Caki2 (cell line): Measurements from ENCODE around the gene ARHGAP29. TPM values are rescaled to one million over a fixed set of nuclear protein-coding genes. Genes with fewer than 3 reads are reported as not detected.

ENCODE experiments used
- DNase-seq: peaks from one replicate; pipeline ENCODE4 v3.0.0-alpha.2; 2015; ENCODE audit warnings: low read depth
- in situ Hi-C: cut with HindIII; loops from 2 replicates; pipeline ENCODE4 v1.10.0; 2016; ENCODE audit warnings: low sequenced_read_pairs, low pct_unique_long_range_greater_than_20kb, mixed read lengths
- total RNA-seq: library from RNA; depleted of rRNA; stranded (reverse); fragments of >200 nt; shearing (Covaris generic); gene quantifications from 2 replicates; pipeline ENCODE4 v1.2.3, GENCODE V29; 2014; ENCODE audit warnings: low replicate concordance

The ARHGAP29 gene
- total RNA-seq, 1 experiment from 2014 or later, result 31.9 TPM

- in situ Hi-C loops, result loop anchor here (10.0 kb wide), 1 partner anchor 80 kb away; no protein-coding TSS in a partner anchor
These were observed 7.4 kb upstream of the ARHGAP29 start for GRCh38 chr1:94244816-94245215.

DNA sequence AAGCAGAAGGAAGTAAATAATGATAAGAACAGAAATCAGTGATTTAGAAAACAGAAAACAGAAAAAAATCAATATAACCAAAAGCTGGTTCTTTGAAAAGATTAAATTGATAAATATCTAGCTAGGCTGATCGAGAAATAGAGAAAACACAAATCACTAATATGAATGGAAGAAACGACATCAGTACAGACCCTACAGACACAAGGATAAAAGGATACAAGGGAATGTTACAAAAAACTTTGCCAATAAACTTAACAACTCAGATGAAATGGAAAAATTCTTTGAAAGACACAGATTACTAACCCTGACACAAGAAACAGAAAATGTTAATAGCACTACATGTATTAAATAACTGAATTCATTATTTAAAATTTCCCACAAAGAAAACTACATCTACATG is 6.3 kb upstream of the ARHGAP29 start:
- in situ Hi-C loops, result loop anchor here (10.0 kb wide), 1 partner anchor 81 kb away; no protein-coding TSS in a partner anchor
- peak; percentile 30 for DNase-seq

More at GRCh38 chr1:94244816-94245215, 7.4 kb upstream of the ARHGAP29 start:
- peak; percentile 33 for DNase-seq

GRCh38 chr1:94240822-94241221 is 3.4 kb upstream of the ARHGAP29 start:
- DNase-seq, result no peak
- in situ Hi-C loops, result loop anchor here (10.0 kb wide), 1 partner anchor 84 kb away; no protein-coding TSS in a partner anchor

DNA sequence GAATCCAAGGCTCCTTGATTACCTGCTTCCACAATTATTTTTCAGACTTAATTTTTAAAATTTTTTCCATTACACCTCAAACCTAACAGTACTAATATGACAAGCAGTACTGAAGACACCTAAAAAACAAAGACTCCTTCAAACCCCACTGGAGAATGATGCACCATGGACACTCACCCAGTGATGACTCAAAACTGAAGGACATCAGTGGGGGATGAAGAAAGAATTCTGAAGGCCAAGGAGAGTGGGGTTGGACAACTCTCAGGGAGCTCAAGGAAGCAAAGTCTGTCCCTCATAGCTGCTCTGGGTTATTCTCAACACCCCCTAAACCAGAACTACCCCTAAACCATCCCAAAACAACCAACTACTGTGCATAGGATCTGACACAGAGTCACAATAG is 2.4 kb upstream of the ARHGAP29 start:
- in situ Hi-C loops, result loop anchor here (10.0 kb wide), 1 partner anchor 85 kb away; no protein-coding TSS in a partner anchor
- no peak for DNase-seq

DNA sequence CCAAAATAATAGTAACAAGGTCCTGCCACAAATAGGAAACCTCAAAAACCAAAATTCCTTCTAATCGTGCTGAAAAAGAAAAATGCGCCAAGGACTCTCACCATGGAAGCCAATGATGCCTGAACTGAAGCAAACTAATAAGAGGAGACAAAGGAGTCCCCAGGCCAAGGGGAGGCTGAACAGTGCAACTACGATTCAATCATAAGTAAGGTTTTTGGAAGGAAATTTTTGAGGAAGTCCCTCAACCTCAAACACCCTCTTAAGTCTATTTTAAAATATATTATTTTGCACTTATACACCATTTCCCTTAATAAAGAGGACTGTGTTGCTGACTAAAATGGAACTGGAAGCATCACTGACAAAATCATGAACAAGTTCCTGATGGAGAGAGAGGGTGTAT is 1.7 kb upstream of the ARHGAP29 start:
- in situ Hi-C loops, result no loop called here
- no peak for DNase-seq

GRCh38 chr1:94236630-94237290 is 624 bp downstream of the ARHGAP29 start:
- in situ Hi-C loops, result no loop called here
- peak; percentile 18 for DNase-seq

DNA sequence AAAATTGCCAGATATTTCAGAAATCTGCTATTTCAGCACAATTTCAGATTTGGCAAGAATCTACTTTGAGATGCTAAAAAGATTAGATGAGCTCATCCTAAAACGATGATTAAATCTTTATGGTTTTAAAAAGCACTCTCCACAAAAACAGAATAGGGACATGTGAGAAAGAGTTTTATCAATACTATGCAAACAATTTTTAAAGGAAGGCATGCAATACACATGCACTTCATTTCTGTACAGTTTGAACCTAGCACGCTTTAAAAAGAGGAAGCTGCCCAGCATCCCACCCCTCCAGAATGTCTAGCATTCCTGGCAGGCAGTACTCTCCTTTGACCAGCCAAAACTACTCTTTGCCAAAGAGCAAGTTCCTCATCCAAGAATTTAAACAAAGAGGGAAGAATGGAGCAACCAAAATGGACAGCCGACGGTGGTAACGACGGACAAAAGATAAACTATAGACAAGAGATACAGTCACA is 1.3 kb downstream of the ARHGAP29 start:
- in situ Hi-C loops, result no loop called here
- peak; percentile 33 for DNase-seq

DNA sequence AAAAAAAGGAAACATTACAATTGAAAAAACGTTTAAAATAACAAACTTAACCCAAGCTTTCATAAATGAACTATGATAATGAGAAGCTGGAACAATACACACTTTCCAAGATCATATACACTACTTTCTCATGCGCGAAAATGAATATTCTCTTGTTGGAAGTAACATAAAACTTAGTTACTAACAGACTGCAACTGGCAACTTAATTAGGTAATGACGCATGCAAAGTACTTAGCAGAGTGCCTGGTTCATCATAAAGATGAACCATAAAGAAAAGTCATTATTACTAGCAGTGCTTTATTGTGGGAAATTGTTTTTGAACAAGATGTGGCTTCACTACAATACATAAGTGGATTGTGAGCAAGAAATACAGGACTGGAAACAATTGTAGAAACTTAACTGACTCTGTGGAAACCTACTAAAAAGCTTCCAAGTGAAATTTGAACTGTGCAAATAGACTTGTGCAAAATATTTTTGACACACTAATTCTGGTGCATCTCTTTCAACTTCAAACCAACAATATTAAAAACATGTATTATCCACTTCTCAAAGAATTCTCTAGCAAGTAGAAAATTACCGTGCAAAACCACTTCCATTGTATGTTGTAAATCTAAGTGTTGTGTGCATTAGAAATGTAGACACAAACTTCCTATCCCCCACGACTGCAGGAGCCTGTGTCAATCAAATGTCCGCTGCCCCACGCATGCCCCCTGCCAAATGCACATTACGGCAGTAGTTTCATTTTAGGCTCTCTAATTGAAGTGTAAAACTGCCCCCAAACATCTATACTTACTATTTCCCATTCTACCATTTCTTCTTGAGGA is 2.0 kb downstream of the ARHGAP29 start:
- peak; percentile 28 for DNase-seq

DNA sequence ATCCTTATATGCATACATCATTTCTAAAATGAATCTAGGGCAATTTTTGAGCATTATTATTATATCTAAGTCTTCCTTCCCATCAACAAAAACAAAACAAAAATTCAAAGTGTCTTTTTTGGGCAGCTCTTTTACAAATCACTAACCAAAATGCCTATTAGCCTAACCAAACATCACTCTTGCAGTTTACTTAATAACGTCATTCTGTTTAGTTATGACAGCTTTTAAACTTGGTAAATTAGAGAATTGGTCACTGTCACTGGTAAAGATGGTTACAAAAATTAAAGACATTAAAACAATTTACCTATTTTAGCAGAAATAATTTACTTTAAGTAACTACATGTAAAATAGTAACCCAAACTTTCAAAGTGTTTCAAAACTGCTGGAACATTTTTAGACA is 2.8 kb downstream of the ARHGAP29 start:
- no peak for DNase-seq
- in situ Hi-C loops, result no loop called here

More for the DNA sequence above, 2.0 kb downstream of the ARHGAP29 start:
- in situ Hi-C loops, result no loop called here

- in situ Hi-C loops, result no loop called here
- DNase-seq, result no peak
These were observed 5.6 kb downstream of the ARHGAP29 start for GRCh38 chr1:94231746-94232145.

DNA sequence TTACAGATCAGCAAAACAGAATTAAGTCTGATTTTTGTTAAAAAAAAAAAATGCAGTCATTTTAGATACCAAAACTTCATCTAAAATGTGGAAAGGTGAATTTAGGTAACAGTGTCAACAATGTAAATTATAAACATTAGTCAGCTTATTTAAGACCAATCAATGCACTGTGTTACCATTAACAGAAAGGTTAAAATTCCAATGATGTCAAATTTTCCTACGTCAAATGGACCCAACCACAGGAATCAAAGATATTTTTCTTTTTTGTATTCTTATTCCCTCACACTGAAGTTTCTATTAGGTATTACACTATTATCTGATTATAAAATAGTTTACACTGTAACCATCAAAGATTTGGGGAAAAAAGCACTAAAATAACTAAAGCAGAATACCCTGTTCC is 6.5 kb downstream of the ARHGAP29 start:
- in situ Hi-C loops, result no loop called here
- no peak for DNase-seq

DNA sequence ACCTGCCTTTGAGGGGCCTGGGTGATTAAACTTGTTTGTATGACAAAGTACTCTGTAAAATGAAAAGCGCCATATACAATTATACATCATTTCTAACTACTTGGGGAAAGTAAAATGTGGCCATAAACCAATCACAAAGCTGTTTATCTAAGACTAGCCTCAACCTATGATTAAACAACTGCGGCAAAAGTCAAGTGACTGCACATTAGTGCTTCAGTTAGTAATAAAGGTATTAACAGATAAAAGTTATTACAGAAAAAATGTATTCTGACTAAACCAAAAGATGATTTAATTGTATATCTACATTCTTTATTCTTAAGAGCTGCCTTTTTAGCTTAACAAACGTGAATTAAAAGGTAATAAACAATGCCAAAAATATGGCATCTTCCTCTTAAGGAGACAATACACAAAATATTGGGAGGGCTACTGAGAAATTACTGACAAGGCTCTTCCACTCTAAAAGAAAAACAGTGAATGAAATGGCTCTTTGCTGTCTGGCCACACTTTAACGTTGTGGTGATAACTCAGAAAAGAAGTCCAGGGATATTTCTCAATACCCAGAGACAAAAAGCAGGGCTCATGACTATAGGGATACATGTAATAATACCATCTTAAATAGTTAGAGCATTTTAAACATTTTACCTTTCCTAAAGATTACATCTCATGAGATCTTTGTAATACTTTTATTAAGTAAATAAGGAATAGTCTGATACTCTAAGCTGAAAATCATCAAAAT is 8.6 kb downstream of the ARHGAP29 start:
- DNase-seq, result no peak
- in situ Hi-C loops, result no loop called here

- DNase-seq, result no peak
- in situ Hi-C loops, result no loop called here
These were observed 9.8 kb downstream of the ARHGAP29 start for GRCh38 chr1:94227624-94228023.

- in situ Hi-C loops, result no loop called here
- DNase-seq, result no peak
These were observed 11.5 kb downstream of the ARHGAP29 start for GRCh38 chr1:94225845-94226244.

GRCh38 chr1:94218332-94218731 is 19.1 kb downstream of the ARHGAP29 start:
- no peak for DNase-seq
- in situ Hi-C loops, result no loop called here

DNA sequence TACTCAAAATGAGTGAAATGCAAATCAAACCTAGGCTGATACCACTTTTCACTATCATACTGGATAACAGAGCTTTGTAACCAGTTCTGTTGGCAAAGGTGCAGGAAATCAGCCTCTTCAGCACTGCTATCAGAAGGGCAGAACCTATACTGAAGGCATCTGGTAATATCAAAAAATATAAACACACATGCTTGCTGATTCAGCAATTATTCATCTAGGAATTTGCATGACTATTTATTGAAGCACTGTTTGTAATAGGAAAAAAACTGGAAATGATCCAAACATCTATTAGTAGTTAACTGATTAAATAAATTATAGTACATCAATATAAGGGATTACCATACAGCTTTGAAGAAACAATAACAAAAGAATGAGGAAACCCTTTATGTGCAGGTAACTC is 21.4 kb downstream of the ARHGAP29 start:
- in situ Hi-C loops, result no loop called here
- no peak for DNase-seq

GRCh38 chr1:94209982-94210381 is 27.4 kb downstream of the ARHGAP29 start:
- in situ Hi-C loops, result no loop called here
- no peak for DNase-seq

DNA sequence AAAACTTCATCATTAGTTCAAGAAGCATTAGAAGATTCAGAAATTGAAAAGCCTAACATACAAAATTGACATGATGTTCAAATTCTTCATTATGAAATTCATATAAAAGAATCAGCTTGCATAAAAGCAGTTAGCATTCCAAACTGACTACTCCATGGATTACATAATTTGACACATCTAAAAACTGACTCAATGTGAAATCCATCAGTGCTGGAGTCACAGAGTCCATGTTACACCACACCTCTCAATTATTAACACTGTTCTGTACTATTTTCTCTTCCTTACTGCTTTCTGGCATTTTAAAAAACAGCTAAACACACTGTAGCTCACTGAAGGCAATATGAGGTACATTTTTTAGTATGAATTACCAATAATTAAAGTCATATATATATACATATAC is 28.0 kb downstream of the ARHGAP29 start:
- no peak for DNase-seq
- in situ Hi-C loops, result no loop called here

- no peak for DNase-seq
- in situ Hi-C loops, result no loop called here
These were observed 29.7 kb downstream of the ARHGAP29 start for GRCh38 chr1:94207695-94208094.
